HepG2 (cell line): ENCODE results near the gene PPM1H. TPM values are rescaled to one million over a fixed set of nuclear protein-coding genes. Genes with fewer than 3 reads are reported as not detected.
A peak's percentile ranks its signal among the peaks of the same experiment; 100 is the strongest.

Source experiments
- ATAC-seq: fragments of 200-7000 bp; cut with Tn5 transposase; 3 replicates; pipeline ENCODE4 v1.9.1; 2020; ENCODE audit warnings: mild to moderate bottlenecking, moderate library complexity
- BruUV-seq: library from RNA; stranded (reverse); fragments of 400-500 nt; replicated peaks from 2 replicates; lab custom pipeline; 2021; lab: Mats Ljungman, UMichigan
- CTCF ChIA-PET: fragments of 300-600 bp; formaldehyde crosslinking; extraction: SDS; loops from one replicate; lab custom pipeline; 2021; ENCODE audit warnings: low total read pairs, inconsistent platforms, low intra/inter-chr PET ratio; lab: Yijun Ruan, JAX
- POLR2A ChIA-PET: fragments of 350-600 bp; sonication (Branson Sonifier 250); formaldehyde crosslinking; loops from one replicate; lab custom pipeline; 2020; ENCODE audit warnings: antibody characterized with exemption, inconsistent platforms; lab: Yijun Ruan, JAX
- DNase-seq: peaks from one replicate; pipeline ENCODE4 v3.0.0-alpha.2; 2015; ENCODE audit warnings: low spot score
- FAIRE-seq: peaks from 3 replicates; lab custom pipeline; 2011; peaks lifted over from hg19 to GRCh38; lab: Jason Lieb, UNC
- H2AFZ ChIP-seq: one replicate; pipeline ENCODE4 v1.6.1; 2011; ENCODE audit warnings: low read length, inconsistent platforms
- H3K27ac ChIP-seq: fragments of 300-600 bp; 3 replicates; pipeline ENCODE4 v1.8.0; 2011; ENCODE audit warnings: mixed run types, mild to moderate bottlenecking, mixed read lengths, low read length, inconsistent platforms; ENCODE audit not compliant: insufficient read depth; ENCODE audit errors: extremely low read length
- H3K27me3 ChIP-seq, 2 experiments: fragments of 200-600 bp in 1 of 2; 2 replicates in 1 of 2; 3 replicates in 1 of 2; pipeline versions ENCODE4 v1.6.0 to v1.8.0; 2011; ENCODE audit warnings: low read length in 2 of 2, mild to moderate bottlenecking in 2 of 2, moderate library complexity in 2 of 2, inconsistent platforms in 1 of 2; ENCODE audit not compliant: insufficient read depth in 2 of 2, control insufficient read depth in 1 of 2
- H3K36me3 ChIP-seq, 2 experiments: fragments of 200-600 bp in 1 of 2; replicated peaks in 1 of 2; 2 replicates in 1 of 2; 3 replicates in 1 of 2; pipeline versions ENCODE4 v1.5.1 to v1.8.0; 2011; ENCODE audit warnings: low read length in 2 of 2, inconsistent platforms in 1 of 2; ENCODE audit not compliant: insufficient read depth in 2 of 2, control insufficient read depth in 1 of 2
- H3K4me1 ChIP-seq: 2 replicates; pipeline ENCODE4 v1.5.1; 2012; ENCODE audit warnings: low read length, inconsistent platforms; ENCODE audit not compliant: insufficient read depth
- H3K4me2 ChIP-seq: 2 replicates; pipeline ENCODE4 v1.6.0; 2011; ENCODE audit warnings: low read depth, low read length, inconsistent platforms
- H3K4me3 ChIP-seq, 3 experiments: fragments of 200-600 bp in 1 of 3; sonication (generic), shearing (Covaris generic) in 1 of 3; replicated peaks in 1 of 3; 2 replicates each; pipeline ENCODE4 v1.5.1; 2011 to 2016; ENCODE audit warnings: low read length in 3 of 3, inconsistent platforms in 2 of 3, low read depth in 2 of 3, mild to moderate bottlenecking in 2 of 3, control low read depth in 1 of 3, mixed read lengths in 1 of 3; ENCODE audit not compliant: insufficient read depth in 1 of 3
- H3K79me2 ChIP-seq: one replicate; pipeline ENCODE4 v1.6.1; 2011; ENCODE audit warnings: low read length, inconsistent platforms; ENCODE audit not compliant: insufficient read depth
- H3K9ac ChIP-seq: 2 replicates; pipeline ENCODE4 v1.6.0; 2011; ENCODE audit warnings: mild to moderate bottlenecking, low read depth, low read length, inconsistent platforms; ENCODE audit not compliant: insufficient read depth
- H3K9me3 ChIP-seq: 2 replicates; pipeline ENCODE4 v1.5.1; 2012; ENCODE audit warnings: mild to moderate bottlenecking, low read length
- H4K20me1 ChIP-seq: 2 replicates; pipeline ENCODE4 v1.6.0; 2011; ENCODE audit warnings: inconsistent platforms, mild to moderate bottlenecking, low read length, moderate library complexity; ENCODE audit not compliant: insufficient read depth
- GZF1 ChIP-seq: sonication (generic); formaldehyde crosslinking; IDR thresholded peaks from 2 replicates; pipeline ENCODE4 v1.5.1; 2020; ENCODE audit warnings: mild to moderate bottlenecking, missing genetic modification reagents
- SP5 ChIP-seq: IDR thresholded peaks from 2 replicates; pipeline ENCODE4 v1.6.1; 2016; ENCODE audit warnings: low read depth, borderline replicate concordance
- TAF15 ChIP-seq: fragments of 200-400 bp; formaldehyde crosslinking; IDR thresholded peaks from one replicate; pipeline ENCODE4 v1.6.1; 2018; ENCODE audit warnings: mild to moderate bottlenecking, low read depth, low read length; ENCODE audit not compliant: poor library complexity, severe bottlenecking
- THAP8 ChIP-seq: sonication (generic); formaldehyde crosslinking; IDR thresholded peaks from 2 replicates; pipeline ENCODE4 v1.5.1; 2020; ENCODE audit warnings: missing genetic modification reagents, mild to moderate bottlenecking, borderline replicate concordance
- ZMYM4 ChIP-seq: sonication (generic); formaldehyde crosslinking; IDR thresholded peaks from 2 replicates; pipeline ENCODE4 v1.8.1; 2023; ENCODE audit warnings: mild to moderate bottlenecking, missing genetic modification reagents
- ZNF232 ChIP-seq: sonication (generic); formaldehyde crosslinking; IDR thresholded peaks from 2 replicates; pipeline ENCODE4 v1.4.0; 2020; ENCODE audit warnings: missing genetic modification reagents, borderline replicate concordance
- ZNF367 ChIP-seq: sonication (generic); formaldehyde crosslinking; IDR thresholded peaks from 2 replicates; pipeline ENCODE4 v1.4.0; 2020; ENCODE audit warnings: missing genetic modification reagents, borderline replicate concordance
- ZNF446 ChIP-seq: sonication (generic); formaldehyde crosslinking; IDR thresholded peaks from 2 replicates; pipeline ENCODE4 v1.5.0; 2020; ENCODE audit warnings: mild to moderate bottlenecking, missing genetic modification reagents
- ZNF816 ChIP-seq: sonication (generic); formaldehyde crosslinking; IDR thresholded peaks from 2 replicates; pipeline ENCODE4 v1.8.0; 2022; ENCODE audit warnings: missing genetic modification reagents, mild to moderate bottlenecking, borderline replicate concordance
- WGBS: methylation state at CpG from one replicate; pipeline ENCODE4 v1.1.6; 2017; ENCODE audit warnings: low lambda C conversion rate; 5-methylcytosine and 5-hydroxymethylcytosine counted together
- in situ Hi-C: cut with HindIII; loops from 2 replicates; pipeline ENCODE4 v1.10.0; 2017; ENCODE audit warnings: low pct_unique_long_range_greater_than_20kb; ENCODE audit not compliant: extremely low pct_ligation_motif_present
- intact Hi-C: fragments of 100-400 bp; cut with micrococcal nuclease; formaldehyde crosslinking; loops from one replicate; pipeline ENCODE4 v1.10.0; 2022; ENCODE audit not compliant: unreplicated experiment
- polyA plus RNA-seq, 8 experiments: library from polyadenylated mRNA; depleted of rRNA in 3 of 8; stranded (reverse) in 7 of 8; unstranded in 1 of 8; fragments of >200 nt; fragmentation: Illumina TruSeq in 4 of 8; extraction: Trizol in 4 of 8; gene quantifications; 2 replicates each; pipeline versions ENCODE4 v1.2.1 to v1.2.3, GENCODE V29; 2011 to 2016; ENCODE audit warnings: low read depth in 4 of 8, missing spikeins in 1 of 8, mixed read lengths in 1 of 8; ENCODE audit not compliant: insufficient read depth in 1 of 8
- total RNA-seq, 5 experiments: library from RNA; depleted of rRNA; stranded (reverse); fragments of >200 nt; fragmentation: Illumina TruSeq; extraction: Trizol; gene quantifications; 2 replicates each; pipeline ENCODE4 v1.2.3, GENCODE V29; 2016; ENCODE audit warnings: low read depth in 1 of 5

Gene PPM1H
- total and polyA plus RNA-seq, 2 of the 13 experiments (the other 11 are each of a cell fraction or from before 2014, with no cell fraction given), result 29.1 to 38.1 TPM

- POLR2A ChIA-PET, result no interaction called here
- TF ChIP-seq GZF1 (CRISPR knock-in tag), result no peak
- TF ChIP-seq SP5 (CRISPR knock-in tag), result no peak
- TF ChIP-seq ZNF367, result no peak
- no peak for TF ChIP-seq ZMYM4
- no peak for TF ChIP-seq TAF15
- TF ChIP-seq ZNF816, result no peak
- TF ChIP-seq ZNF446, result no peak
- no peak for TF ChIP-seq ZNF232 (CRISPR knock-in tag)
- TF ChIP-seq THAP8 (CRISPR knock-in tag), result no peak
- Histone ChIP-seq H3K27me3 (no peaks in the 10 kb centered on the region), H3K4me1 (0 out of 2 replicates have a peak, but pooled peaks cover 8% of the 10 kb centered on the region), H3K36me3 (peaks cover 10 to 63% of the 10 kb centered on the region in 2 experiments), H2AFZ (no peak overlapping the region), H3K4me3 (no peak overlapping the region), H3K4me2 (no peak overlapping the region), H3K27ac (no peak overlapping the region), H3K79me2 (no peaks in the 10 kb centered on the region), H4K20me1 (no peaks in the 10 kb centered on the region), H3K9ac (no peak overlapping the region), H3K9me3 (no peaks in the 10 kb centered on the region)
- intact Hi-C loops, result no loop called here
- TSS peak; percentile 30 for BruUV-seq
- ATAC-seq (no peak), FAIRE-seq (no peak), DNase-seq (no peak)
- 99% methylated on average over 6 of the region's 6 CpGs for WGBS
- in situ Hi-C loops, result no loop called here
- CTCF ChIA-PET, result no interaction called here
Observed at GRCh38 chr12:62787023-62787422, 147.9 kb downstream of the PPM1H start.
